NCI-H2107 (cell line): ENCODE data around the gene EXOC3L4.

Experiments used
- DNase-seq: peaks from one replicate; lab custom pipeline; 2025; lab: John Stamatoyannopoulos, UW

The EXOC3L4 gene

DNA sequence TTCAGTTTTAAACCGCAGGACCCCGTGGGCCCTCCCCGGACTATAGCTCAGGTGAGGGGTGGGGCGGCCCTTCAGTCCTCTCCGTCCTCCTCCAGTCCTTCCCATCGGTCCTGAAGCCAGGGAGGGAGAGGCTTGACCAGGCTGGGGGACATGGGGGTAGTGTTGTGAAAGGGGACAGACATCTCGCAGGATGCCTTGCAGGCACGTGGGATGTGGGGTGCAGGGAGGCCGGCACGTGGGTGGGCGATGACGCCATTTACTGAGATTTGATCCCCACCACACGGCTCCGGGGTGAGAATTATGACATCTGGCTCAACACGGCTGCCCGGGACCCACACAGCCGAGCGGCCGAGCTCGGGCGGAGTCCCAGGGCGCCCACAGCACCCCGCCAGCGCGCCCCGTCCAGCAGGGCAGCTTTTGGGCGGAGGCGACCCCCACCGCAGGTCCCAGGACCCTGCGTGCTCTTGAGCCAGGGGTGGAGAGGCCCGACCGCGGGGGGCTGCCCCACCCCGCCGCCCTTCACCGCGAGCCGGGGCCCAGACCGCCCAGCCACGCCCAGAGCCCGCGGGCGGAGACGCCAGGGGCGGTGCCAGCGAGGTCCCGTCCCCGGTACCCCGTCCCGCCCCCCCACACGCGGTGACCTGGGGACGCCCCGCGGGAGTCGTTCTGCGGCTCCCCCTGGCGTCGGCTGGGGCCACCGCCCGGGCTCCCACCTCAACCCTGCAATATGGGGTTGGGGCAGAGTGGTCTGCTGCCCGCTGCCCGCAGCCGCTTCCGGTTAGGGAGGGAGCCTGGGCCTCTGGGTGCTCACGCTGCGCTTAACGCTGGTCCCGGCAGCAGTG lies 3.3 kb upstream of the EXOC3L4 start:
- DNase-seq, result peak; percentile 49

DNA sequence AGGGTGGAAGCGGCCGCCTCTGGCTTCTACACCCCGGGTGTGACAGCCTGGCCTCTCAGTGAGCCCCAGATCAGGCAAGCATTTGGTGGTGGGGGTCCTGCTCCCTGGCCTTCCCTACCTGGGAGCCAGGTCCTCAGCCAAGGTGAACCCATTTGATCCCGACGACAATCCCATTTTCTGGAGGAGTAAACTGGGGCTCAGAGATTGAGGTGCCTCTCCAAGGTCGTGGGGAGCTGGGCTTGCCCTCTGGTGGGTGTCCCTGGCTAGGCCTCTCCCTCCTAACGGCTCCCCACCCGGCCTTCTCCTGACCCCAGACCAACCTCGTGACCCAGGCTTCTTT lies 2.7 kb upstream of the EXOC3L4 start:
- no peak for DNase-seq

DNA sequence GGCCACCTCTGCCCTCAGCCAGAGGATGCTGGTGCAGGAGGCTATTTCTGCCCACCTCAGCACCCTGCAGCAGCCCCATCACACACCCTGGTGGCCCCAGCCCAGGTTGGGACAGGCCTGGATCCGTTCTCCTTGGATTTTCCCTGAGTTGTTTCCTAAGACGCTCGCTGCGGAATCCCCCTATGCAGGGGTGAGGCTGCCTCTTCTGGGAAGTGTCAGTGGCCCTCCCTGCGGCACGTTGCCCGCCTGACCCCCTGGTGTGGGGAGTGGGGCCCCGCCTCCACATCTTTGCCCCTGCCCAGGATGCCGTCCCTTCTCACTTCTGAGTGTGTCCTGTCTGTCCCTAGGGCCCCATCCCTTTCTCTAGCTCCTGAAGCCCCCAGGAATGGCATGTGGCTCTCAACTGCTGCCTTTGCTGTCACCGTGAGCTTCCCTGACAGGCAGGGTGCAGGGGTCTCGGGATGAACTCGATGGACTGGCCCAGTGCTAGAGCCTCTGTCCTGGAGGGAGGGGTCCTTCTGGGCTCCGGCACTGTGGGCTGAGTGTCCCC lies 594 bp upstream of the EXOC3L4 start:
- DNase-seq, result no peak

DNA sequence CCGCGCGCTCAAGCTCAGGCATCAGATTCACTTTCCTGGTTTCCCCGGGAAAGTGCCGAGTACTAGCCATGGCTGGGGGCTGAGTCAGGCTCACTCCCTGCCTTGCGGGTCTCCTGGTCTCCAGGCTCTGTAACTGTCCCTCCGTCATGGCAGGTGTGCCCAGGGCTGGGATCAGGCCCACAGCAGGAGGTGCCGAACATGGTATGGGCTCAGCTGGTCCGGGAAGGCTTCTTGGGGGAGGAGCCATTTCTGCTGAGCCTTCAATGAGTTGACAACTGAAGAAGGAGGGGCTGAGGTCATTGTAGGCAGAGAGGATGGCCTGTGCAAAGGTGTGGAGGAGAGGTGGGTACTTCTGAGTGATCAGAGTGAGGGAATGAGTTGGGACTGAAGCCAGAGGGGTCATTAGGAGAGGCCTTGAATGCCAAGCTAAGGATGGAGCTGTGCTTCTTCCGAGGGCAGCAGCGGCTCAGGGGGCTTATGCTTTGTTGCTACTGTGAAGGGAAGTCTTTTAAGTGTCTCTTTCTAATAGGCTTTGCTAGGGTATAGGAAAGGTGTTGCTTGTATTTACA lies 769 bp downstream of the EXOC3L4 start:
- no peak for DNase-seq

DNA sequence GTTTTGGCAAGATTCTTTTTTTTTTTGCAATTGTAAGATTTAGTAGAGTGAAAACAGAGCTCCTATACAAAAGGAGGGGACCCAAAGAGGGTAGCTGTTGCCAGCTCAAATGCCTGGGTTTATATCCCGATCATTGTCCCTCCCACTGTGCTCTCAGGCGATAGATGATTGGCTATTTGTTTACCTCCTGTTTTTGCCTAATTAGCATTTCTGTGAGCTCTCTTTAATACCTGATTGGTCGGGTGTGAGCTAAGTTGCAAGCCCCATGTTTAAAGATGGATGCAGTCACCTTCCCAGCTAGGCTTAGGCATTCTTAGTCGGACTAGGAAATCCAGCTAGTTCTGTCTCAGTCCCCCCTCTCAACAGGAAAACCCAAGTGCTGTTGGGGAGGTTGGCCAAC lies 1.9 kb downstream of the EXOC3L4 start:
- no peak for DNase-seq

DNA sequence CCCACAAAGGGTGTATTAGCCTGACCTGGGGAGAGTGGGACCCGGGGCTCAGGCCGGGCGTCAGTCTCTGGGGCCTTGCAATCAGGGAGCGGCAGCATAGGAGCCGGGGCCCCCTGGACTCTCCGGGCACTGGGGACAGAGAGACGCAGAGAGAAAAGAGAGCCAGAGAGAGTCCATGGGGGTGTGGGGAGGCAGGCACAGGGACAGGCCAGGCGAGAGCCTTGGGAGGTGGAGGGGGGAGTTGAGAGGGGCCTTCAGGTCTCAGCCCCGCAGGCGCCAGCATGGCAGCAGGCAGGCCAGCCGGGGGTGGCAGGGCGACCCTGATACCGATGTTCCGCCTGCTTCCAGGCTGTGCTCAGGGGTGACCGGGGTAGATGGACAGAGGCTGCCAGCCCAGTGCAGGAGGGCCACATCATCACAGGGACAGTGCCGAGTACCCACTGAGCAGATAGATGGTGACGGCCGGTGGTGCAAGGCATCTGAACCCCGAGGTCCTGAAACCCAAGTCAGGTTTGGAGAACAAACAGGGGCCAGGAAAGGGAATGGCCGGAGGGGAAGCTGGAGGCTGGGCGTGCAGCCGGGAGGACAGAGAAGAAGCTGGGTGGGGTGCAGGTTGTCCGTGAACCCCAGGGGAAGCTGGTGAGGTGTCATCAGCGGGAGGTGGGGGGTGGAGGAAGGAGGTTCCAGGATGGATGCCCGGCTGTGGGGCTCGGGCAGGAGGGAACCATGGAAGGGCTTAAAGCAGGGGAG lies 2.9 kb downstream of the EXOC3L4 start:
- DNase-seq, result no peak

DNA sequence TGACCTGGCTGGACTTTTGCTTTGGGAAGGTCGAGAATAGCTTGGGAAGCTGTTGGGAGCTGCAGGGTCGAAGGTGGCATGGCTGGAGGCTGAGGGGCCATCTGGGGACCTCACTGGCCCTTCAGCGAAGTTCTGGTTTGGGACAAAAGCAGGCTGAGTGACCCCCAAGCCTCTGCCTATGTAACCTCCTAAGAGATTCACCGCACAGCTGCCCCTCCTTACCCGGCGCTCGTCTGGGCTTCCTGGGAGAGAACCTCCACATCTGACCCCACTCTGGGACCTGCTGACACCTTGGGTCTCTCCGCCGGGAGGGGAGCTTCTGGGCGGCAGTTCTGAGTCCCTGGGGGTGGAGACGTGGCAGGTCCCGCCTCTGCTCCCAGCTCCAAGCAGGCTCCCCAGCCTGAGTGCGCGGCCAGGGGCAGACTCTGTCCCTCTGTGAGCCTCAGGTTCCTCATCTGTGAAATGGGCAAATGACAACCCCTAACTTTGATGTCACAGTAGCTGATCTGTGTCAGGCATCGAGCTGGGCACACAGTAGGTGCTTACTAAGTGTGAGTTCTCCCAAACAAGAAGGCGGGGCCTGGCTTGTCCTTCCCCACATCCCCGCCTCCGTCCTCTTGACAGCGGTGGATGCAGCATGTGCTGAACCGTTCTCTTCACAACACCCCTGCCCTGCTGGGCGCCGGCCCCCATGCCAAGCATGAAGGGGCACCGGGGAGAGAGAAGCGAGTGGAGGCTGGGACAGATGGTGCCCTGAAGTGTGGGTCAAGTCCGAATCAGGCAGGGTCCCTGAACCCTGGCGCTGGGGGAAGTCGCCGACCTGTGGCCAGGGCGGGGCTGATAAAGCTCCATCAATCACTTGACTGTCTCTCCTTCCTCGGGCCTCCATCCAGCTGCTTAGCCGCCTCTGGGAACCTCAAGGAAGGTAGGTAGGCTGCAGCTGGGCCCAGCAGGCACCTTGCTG lies 3.8 kb downstream of the EXOC3L4 start:
- DNase-seq, result no peak

DNA sequence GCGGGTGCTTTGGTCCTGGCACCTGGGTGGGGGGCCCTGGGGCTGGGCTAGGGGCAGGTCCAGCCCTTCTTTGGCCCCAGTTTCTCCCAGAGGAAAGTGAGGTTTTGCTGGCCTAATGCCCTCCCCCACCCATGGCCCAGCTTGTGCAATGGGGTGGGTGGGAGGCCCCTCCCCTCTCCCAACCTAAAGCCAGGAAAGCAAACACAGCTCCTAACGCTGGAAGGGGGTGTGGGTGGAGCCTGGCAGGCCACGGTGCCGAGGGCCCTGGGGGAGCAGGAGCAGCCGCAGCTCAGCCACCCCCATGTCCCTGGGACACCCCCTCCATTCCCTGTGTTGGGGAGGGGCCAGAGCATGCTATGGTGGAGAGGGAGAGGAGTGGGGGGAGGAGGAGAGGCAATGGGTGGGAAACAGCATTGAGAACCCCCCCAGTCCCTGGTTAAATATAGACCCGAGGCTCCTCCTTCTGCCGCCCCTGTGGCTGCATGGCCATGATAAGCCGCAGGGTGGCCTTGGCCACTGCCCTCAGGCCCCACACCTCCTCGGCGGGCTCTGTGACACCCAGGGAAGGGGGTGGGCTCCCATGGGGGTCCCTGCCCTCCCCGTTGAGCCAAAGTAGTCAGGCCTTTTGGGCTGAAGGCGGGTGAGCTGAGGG lies 4.7 kb downstream of the EXOC3L4 start:
- no peak for DNase-seq

DNA sequence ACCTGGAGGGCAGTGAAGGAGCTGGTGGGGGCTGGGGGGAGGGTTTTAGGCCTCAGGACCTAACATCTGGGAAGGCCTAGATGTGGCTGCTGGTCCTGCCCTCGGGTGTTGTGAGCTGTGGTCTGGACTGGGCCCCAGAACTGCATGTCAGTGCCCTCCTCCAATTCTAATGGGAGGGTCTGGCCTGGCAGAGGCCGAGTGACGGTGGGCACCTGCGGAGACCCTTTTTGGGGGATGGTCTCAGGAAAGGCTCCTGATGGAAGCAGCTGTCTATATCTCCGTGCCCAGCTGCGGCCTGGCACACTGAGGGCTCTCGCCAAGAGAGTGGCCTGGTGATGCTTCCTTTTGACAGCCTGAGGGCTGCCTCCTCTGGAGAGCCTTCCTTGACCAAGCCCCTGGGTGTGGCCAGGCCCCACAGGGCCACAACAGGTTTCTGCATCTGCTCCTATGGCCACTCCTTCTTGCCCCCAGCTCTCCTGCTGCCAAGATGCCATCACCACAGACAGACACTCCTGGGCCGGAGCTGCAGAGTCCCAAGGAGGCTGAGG lies 5.3 kb downstream of the EXOC3L4 start:
- DNase-seq, result no peak

DNA sequence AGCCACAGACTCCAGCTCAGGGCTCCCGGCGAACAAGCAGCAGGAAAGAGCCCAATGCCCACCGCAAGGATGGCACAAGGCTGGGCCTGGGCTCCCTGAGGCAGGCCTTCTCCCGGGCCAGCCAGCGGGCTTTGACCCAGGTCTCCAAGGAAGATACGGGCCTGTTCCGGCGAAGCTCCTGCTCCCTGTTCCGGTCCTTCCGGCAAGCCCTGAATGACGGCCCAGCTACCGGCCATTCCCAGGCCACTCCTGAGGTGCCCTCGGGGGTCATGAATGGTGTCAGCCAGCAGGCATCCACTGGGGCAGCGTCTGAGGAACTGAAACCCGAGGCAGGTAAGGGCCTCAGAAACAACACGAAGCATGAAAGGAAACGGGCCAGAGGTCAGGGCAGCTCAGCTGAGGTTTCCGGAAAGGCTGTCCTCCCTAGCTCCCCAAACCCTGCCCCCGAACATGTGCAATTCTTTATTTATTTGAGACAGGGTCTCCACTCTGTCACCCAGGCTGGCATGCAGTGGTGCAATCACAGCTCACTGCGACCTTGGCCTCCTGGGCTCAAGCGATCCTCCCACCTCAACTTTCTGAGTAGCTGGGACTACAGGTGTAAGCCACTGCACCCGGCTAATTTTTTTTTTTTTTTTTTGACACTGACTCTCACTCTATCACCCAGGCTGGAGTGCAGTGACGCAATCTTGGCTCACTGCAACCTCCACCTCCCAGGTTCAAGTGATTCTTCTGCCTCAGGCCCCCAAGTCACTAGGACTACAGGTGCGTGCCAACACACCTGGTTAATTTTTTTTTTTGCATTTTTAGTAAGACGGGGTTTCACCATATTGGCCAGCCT lies 6.0 kb downstream of the EXOC3L4 start:
- DNase-seq, result no peak

DNA sequence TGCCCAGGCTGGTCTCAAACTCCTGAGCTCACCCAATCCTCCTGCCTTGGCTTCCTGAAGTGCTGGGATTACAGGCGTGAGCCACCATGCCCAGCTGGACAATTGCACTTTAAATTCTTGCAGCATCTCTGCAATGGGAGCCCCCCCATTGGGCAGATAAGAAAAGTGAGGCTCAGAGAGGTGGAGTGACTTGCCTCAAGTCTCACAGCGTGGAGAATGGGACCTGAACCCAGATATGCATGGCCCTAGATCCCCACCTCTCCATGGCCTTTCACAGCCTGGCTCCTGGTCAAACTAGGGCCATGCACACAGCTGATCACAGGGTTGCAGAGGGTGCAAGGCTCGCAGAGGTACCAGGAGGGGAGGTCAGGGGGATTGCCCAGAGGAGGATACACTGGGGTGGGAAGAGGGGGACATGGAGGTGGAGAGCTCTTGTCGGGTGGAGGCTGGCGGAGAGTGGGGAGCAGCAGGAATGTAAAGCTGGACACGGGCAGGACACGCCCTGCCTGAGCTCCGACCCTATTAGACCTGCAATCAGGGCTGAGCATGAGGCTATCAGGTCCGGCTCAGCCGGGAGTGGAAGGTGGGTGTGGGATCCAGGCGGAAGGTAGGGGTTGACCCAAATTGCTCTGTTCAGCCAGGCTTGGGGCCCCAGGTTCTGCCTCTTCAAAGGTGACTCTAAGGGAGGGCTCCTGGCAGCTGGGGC lies 6.9 kb downstream of the EXOC3L4 start:
- DNase-seq, result no peak

DNA sequence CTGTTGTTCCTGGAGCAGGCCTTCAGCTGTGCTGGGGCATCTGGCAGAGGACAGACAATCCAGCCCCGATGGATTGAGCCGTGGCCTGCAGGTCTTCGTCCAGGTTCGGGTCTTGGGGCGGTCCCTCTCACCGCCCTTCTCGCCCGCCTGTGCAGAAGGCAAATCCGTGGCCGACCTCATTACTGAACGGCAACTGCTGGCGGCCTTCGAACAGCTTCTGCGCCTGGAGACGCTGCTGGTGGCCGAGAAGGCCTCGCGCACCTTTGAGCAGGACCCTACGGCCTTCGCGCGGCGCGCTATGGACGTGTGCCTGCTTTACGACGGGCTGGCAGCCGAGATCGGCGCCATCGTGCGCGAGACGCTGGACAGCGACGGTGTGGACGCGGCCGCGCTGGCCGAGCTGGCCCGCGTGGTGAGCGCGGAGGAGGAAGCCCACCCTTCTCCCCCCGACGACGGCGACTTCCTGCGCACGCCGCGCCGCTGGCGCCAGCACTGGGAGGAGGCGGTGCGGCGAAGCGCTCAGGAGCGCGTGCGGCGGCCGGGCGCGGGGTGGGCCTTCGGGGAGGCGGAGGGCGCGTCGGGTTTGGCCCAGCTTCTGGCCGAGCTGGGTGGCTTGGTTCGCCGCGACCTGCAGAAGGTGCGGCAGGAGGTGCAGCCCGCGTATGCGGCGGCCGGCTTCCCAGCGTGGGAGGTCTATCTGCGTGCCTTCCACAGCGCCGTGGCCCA lies 7.6 kb downstream of the EXOC3L4 start:
- no peak for DNase-seq

DNA sequence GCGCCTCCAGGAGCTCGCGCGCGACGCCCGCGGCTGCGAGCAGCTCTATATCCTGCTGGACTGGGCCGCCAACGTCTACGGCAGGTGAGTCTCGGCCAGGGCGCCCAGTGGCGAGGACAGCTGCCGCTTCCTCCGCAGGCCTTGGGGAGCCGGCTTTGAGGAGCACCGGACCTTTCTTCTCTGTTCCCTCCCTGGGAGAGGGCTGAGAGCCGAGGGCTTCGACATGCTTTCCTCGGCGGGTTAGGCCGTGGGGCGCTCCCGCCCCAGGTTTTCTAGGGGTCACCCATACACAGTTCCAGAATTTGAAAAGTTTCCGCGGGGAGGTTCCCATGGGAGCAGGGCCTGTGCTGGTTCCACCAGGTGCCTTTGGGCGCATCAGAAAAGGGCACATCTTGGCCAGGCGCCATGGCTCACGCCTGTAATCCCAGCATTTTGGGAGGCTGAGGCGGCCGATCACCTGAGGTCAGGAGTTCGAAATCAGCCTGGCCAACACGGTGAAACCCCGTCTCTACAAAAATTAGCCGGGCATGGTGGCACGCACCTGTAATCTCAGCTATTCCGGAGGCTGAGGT lies 8.2 kb downstream of the EXOC3L4 start:
- no peak for DNase-seq

DNA sequence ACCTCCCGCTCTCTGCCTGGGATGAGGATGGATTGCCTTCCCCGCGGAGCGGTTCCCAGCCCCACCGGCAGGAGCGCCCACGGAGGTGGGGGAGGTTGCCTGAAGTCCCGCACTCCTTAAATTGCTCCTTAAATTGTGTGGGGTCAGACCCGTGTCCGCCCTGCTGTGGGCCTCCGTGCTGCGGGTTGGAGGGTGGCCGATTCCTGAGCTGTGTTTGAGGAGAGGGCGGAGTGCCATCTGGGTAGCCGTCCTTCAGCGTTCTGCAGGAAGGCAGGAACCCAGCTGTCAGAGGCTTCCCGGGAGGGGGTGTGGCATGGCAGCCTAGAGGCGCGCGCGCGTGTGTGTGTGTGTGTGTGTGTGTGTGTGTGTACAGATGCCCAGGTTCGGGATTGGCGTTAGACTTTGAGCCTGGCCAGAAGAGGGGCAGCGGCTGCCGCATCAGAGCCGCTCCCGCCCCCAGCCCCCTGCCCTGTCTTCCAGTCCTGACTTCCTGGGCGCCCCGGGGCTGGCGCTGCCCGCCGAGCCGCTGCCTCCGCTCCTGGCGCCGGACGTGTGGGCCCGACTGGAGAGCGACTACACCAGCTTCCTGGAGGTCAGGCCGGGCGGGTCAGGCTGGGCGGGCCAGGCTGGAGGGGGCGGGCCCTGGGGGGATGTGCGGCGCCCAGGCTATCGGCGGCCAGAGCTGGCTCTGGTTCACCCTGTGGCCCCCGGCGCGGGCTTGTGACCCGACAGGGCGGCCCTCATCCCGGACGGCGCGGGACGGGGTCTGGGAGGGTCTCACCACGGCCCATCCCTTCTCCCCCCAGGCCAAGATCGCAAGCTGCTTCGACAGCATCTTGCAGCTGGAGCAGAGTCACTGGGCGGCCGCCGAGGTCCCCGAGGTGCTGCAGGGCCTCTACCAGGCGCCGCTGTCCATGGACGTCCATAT lies 9.2 kb downstream of the EXOC3L4 start:
- peak; percentile 69 for DNase-seq

DNA sequence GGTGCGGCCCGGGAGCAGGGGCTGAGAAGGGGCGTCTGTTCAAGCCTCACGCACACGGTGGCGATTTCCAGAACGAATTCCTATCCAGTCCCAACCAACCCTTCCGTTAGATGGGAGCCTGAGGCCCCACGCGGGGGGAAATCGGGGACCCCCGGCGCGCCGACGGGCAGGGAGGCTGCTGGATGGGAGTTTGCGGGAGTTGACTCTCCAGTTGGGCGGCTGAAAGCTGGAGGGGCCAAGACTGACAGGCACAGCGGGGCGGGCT lies 9.8 kb downstream of the EXOC3L4 start:
- DNase-seq, result no peak

DNA sequence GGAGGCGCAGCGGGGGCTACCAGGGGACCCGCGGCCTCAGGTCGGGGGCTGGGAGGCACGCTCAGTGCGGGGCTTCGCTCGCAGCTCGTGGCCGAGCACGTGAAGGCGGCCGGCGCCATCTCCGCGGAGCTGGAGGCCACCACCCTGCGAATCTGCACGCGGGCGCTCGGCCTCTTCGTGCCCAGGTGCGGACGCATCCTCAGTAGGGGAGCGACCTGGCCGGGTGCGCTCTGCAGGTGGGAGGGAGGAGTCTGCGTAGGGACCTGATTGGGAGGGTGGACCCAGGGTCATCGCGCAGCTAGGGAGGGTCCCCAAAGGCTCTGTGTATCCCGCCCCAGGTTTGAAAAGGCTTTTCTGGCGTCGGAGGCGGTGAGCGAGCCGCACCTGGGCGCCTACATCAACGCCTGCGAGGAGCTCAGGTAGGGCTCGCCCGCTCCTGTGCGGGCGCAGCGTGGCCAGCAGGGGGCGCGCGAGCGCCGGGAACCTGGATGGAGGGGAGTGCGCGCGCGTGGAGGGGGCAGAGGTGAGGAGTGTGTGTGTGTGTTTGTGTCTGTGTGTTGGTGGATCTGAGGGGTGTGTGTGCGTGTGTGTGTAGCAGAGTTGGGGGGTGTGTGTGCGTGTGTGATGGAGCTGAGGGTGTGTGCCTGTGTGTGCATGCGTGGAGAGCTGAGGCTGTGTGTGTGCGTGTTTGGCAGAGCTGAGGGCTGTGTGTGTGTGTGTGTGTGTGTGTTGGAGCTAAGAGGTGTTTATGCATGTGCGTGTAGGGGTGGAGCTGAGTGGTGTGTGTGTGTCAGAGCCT lies 10.3 kb downstream of the EXOC3L4 start:
- peak; percentile 87 for DNase-seq
